MV-4-11 (cell line): ENCODE data around the gene RAB7A.
"Not testable (repeated sequence)": the region's sequence is repeated elsewhere in the genome, so short reads cannot be mapped to it uniquely, and the experiment has no call there.

Experiments used
- DNase-seq: peaks from one replicate; lab custom pipeline; 2025; lab: John Stamatoyannopoulos, UW

Gene RAB7A

GRCh38 chr3:128710816-128711433 lies 15.1 kb upstream of the RAB7A start:
- no peak for DNase-seq

GRCh38 chr3:128712848-128713247 lies 13.1 kb upstream of the RAB7A start:
- DNase-seq: no peak

GRCh38 chr3:128714887-128715491 lies 11.0 kb upstream of the RAB7A start:
- DNase-seq: peak; percentile 95

- DNase-seq: peak; percentile 62
Observed at GRCh38 chr3:128718892-128719291, 7.1 kb upstream of the RAB7A start.

GRCh38 chr3:128720891-128721290 lies 5.1 kb upstream of the RAB7A start:
- no peak for DNase-seq

- DNase-seq: no peak
Observed at GRCh38 chr3:128723477-128723876, 2.5 kb upstream of the RAB7A start.

- DNase-seq: no peak
Observed at GRCh38 chr3:128725547-128726022, 398 bp upstream of the RAB7A start.

- DNase-seq: no peak
Observed at GRCh38 chr3:128727059-128727458, 1.1 kb downstream of the RAB7A start.

- DNase-seq: no peak
Observed at GRCh38 chr3:128727485-128727884, 1.5 kb downstream of the RAB7A start.

GRCh38 chr3:128727996-128728395 lies 2.0 kb downstream of the RAB7A start:
- DNase-seq: no peak

GRCh38 chr3:128728521-128728920 lies 2.5 kb downstream of the RAB7A start:
- not testable (repeated sequence) for DNase-seq

GRCh38 chr3:128730471-128730870 lies 4.5 kb downstream of the RAB7A start:
- DNase-seq: peak; percentile 13

GRCh38 chr3:128734523-128735189 lies 8.7 kb downstream of the RAB7A start:
- no peak for DNase-seq

- DNase-seq: no peak
Observed at GRCh38 chr3:128735287-128735686, 9.3 kb downstream of the RAB7A start.

GRCh38 chr3:128735884-128736283 lies 9.9 kb downstream of the RAB7A start:
- DNase-seq: no peak

- no peak for DNase-seq
Observed at GRCh38 chr3:128736601-128737000, 10.6 kb downstream of the RAB7A start.

- DNase-seq: no peak
Observed at GRCh38 chr3:128740621-128741020, 14.6 kb downstream of the RAB7A start.

GRCh38 chr3:128742821-128743594 lies 17.0 kb downstream of the RAB7A start:
- DNase-seq: no peak

GRCh38 chr3:128745742-128746141 lies 19.8 kb downstream of the RAB7A start:
- DNase-seq: no peak

- DNase-seq: no peak
Observed at GRCh38 chr3:128746881-128747280, 20.9 kb downstream of the RAB7A start.

- DNase-seq: no peak
Observed at GRCh38 chr3:128748557-128748956, 22.6 kb downstream of the RAB7A start.

GRCh38 chr3:128749035-128749434 lies 23.1 kb downstream of the RAB7A start:
- DNase-seq: no peak

- not testable (repeated sequence) for DNase-seq
Observed at GRCh38 chr3:128749561-128749960, 23.6 kb downstream of the RAB7A start.
